WERI-Rb-1 (cell line): ENCODE measurements around the gene DBH.

Experiments used
- DNase-seq: peaks from one replicate; pipeline ENCODE4 v3.0.0-alpha.2; 2020
- H3K27ac ChIP-seq: fragments of 250-450 bp; sonication (Bioruptor Pico); 2 replicates; pipeline ENCODE4 v1.5.1; 2020; ENCODE audit warnings: mild to moderate bottlenecking, moderate library complexity
- H3K27me3 ChIP-seq: fragments of 250-450 bp; sonication (Bioruptor Pico); 2 replicates; pipeline ENCODE4 v1.5.1; 2021; ENCODE audit warnings: mild to moderate bottlenecking, low read depth, moderate library complexity; ENCODE audit not compliant: insufficient read depth, severe bottlenecking
- H3K36me3 ChIP-seq: fragments of 250-450 bp; sonication (Bioruptor Pico); 2 replicates; pipeline ENCODE4 v1.5.1; 2020; ENCODE audit warnings: mild to moderate bottlenecking, moderate library complexity
- H3K4me3 ChIP-seq: 2 replicates; pipeline ENCODE4 v1.5.1; 2011; ENCODE audit warnings: low read depth, mild to moderate bottlenecking, control low read depth, low read length
- H3K9me3 ChIP-seq: fragments of 250-450 bp; sonication (Bioruptor Pico); 2 replicates; pipeline ENCODE4 v1.5.1; 2021; ENCODE audit warnings: mild to moderate bottlenecking, moderate library complexity; ENCODE audit not compliant: severe bottlenecking
- CTCF ChIP-seq: IDR thresholded peaks from 2 replicates; pipeline ENCODE4 v1.5.1; 2011; ENCODE audit warnings: low read depth, mild to moderate bottlenecking, control low read depth, inconsistent platforms, low read length

Gene DBH

DNA sequence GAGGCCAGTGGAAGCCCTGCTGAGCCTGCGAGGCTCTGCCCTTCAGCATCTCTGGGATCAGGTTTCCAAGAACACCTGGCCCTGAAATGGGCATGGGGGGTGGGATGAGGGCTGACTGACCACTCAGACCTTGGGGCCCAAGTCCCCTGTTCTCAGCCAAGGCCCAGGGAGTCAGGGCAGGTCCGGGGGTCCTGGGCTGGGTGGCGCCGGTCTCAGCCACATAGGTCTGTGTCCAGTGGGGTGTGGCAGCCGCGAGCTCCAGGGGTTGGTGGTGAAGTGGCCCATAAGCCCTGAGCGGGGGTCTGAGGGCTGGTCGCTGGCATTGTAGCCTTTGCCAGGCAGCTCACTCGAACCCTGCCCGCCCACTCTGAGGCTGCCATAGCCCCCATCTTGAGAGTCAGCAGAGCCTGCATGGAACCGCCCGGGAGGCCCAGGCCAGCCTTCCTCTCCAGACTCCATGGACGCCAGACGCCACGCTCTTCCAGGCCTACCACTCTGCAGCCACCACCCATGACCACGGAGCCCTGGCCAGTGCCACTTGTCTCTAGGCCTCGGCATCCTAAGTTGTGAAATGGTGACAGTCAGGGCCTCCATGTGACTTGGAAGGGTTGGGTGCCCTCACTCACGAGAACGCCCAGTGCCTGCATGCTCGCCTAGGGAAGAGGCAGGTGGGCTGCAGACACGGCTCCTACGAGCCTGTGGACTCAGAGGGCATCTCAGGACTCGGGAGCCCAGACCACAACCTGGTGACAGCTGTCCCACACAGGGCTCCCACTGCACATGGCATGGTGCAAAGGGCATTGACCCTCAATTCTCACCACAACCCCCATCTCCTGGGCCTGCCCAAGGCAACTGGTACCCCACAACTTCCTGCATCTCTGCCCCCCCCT, 6.7 kb upstream of the DBH start:
- TF ChIP-seq CTCF = no peak
- H3K27ac ChIP-seq = no peak overlapping the region
- H3K27me3 ChIP-seq = no peaks in the 10 kb centered on the region
- no peak overlapping the region for H3K4me3 ChIP-seq
- no peak for DNase-seq
- peaks cover 21% of the 10 kb centered on the region for H3K9me3 ChIP-seq
- H3K36me3 ChIP-seq = no peaks in the 10 kb centered on the region

DNA sequence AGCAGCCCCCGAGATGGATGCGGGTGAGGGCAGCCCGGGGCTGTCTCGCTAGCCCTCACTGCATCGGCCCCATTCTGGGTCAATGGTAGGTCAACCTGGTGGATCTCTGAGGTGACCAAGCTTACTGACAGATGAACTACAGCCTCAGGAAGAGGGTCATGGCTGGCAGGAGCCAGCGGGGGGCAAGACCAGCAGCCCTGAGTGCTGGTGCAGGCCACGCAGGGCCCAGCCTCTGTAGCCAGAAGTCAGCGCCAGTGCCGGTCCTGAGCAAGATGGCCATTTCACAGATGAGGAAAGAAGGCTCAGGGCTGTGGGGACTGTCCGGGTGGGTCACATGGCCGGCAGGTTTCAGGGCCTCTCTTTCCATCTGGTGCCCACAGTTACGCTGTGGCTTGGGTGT, 5.1 kb upstream of the DBH start:
- no peak overlapping the region for H3K4me3 ChIP-seq
- no peaks in the 10 kb centered on the region for H3K27me3 ChIP-seq
- no peak overlapping the region for H3K27ac ChIP-seq
- DNase-seq = no peak
- TF ChIP-seq CTCF = no peak
- peaks cover 5% of the 10 kb centered on the region for H3K9me3 ChIP-seq
- no peaks in the 10 kb centered on the region for H3K36me3 ChIP-seq

DNA sequence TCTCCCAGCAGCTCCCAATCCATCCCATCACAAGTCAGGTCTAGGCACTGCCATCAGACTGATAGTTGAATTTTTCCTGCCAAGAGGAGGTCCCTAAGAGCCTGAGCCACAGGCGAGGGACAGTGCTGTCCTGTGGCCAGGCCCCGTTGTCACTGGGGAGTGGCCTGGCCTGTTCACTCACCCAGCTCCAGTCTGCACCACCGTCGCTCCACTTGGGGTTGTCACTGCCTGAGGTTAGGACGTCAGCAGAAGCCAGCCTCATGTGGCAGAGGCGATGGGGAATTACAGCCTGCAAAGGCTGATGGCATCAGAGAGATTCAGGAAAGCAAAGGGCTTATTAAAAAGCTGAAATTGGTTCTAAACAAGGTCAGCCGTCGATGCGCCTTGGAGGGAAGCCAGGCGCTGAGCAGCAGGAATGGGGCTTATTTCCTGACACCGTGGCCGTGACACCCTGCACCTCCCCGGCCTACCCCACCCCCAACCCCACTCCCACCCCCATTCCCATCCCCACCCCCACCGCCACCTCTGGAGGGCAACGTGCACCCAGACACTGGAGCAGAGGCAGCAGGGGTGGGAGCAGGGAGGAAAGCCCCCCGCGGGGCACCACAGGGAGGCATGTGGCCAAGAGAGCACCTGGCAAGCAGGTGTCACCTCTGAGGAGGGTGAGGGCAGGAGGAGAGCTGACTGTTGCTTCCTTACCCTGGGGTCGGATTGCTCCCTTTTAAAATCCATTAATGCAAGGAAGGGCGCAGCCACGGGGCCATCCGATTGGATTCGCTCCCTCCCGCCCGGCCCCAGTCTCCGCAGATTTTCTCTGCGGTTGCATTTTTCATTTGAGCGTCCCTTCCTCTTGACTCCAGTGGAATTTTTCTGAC, 3.1 kb upstream of the DBH start:
- no peaks in the 10 kb centered on the region for H3K36me3 ChIP-seq
- no peak for TF ChIP-seq CTCF
- H3K9me3 ChIP-seq = no peaks in the 10 kb centered on the region
- no peak overlapping the region for H3K27ac ChIP-seq
- DNase-seq = no peak
- no peak overlapping the region for H3K4me3 ChIP-seq
- no peaks in the 10 kb centered on the region for H3K27me3 ChIP-seq

- no peak overlapping the region for H3K4me3 ChIP-seq
- no peak for DNase-seq
- no peaks in the 10 kb centered on the region for H3K9me3 ChIP-seq
- no peaks in the 10 kb centered on the region for H3K36me3 ChIP-seq
- TF ChIP-seq CTCF = no peak
- no peaks in the 10 kb centered on the region for H3K27me3 ChIP-seq
- H3K27ac ChIP-seq = no peak overlapping the region
These were observed 2.5 kb upstream of the DBH start for GRCh38 chr9:133633681-133634080.

GRCh38 chr9:133634081-133634691, 2.0 kb upstream of the DBH start:
- Histone ChIP-seq H3K27me3 (no peaks in the 10 kb centered on the region), H3K4me3 (no peak overlapping the region), H3K36me3 (no peaks in the 10 kb centered on the region), H3K27ac (no peak overlapping the region), H3K9me3 (no peaks in the 10 kb centered on the region)
- TF ChIP-seq CTCF = no peak
- DNase-seq = no peak
